Sigmoid colon (tissue), 7 donors: Measurements from ENCODE around the gene EVA1C. TPM values are rescaled to one million over a fixed set of nuclear protein-coding genes. Genes with fewer than 3 reads are reported as not detected.
"Not testable (repeated sequence)": the region's sequence is repeated elsewhere in the genome, so short reads cannot be mapped to it uniquely, and the experiment has no call there.

Source experiments
- DNase-seq: peaks from one replicate; pipeline ENCODE4 v3.0.0-alpha.2; 2019
- H3K27ac ChIP-seq, 4 donors: fragments of 200-600 bp; sonication (generic); one replicate each; pipeline ENCODE4 v1.5.1; 2016 to 2019; ENCODE audit warnings: mild to moderate bottlenecking in 1 of 4
- H3K27me3 ChIP-seq, 3 donors: fragments of 200-600 bp; sonication (generic); one replicate each; pipeline ENCODE4 v1.5.1; 2019; ENCODE audit warnings: mild to moderate bottlenecking in 1 of 3
- H3K36me3 ChIP-seq, 4 donors: fragments of 200-600 bp; sonication (generic); one replicate each; pipeline ENCODE4 v1.5.1; 2016 to 2019
- H3K4me1 ChIP-seq, 4 donors: fragments of 200-600 bp; sonication (generic); one replicate each; pipeline ENCODE4 v1.5.1; 2017 to 2019
- H3K4me3 ChIP-seq, 4 donors: fragments of 200-600 bp; sonication (generic); one replicate each; pipeline ENCODE4 v1.5.1; 2017 to 2019; ENCODE audit warnings: mild to moderate bottlenecking in 2 of 4, moderate library complexity in 1 of 4
- H3K9me3 ChIP-seq, 4 donors: fragments of 200-600 bp in 3 of 4; sonication (generic) in 3 of 4; one replicate each; pipeline versions ENCODE4 v1.5.1 to v1.6.1; 2013 to 2019
- CTCF ChIP-seq, 4 experiments: fragments of 450-650 bp in 3 of 4; fragments of 200-600 bp in 1 of 4; IDR thresholded peaks; one replicate each; pipeline ENCODE4 v1.5.1; 2016 to 2019; ENCODE audit warnings: antibody characterized with exemption in 4 of 4, mild to moderate bottlenecking in 3 of 4, moderate library complexity in 2 of 4
- EP300 ChIP-seq, 4 donors: sonication (generic); formaldehyde crosslinking; IDR thresholded peaks; one replicate each; pipeline ENCODE4 v1.6.1; 2017; ENCODE audit warnings: antibody characterized with exemption in 4 of 4
- POLR2A ChIP-seq, 2 donors: fragments of 450-650 bp; IDR thresholded peaks; one replicate each; pipeline ENCODE4 v1.6.1; 2016; ENCODE audit warnings: antibody characterized with exemption in 2 of 2, mild to moderate bottlenecking in 2 of 2, moderate library complexity in 2 of 2
- POLR2AphosphoS5 ChIP-seq, 4 donors: sonication (generic); formaldehyde crosslinking; IDR thresholded peaks; one replicate each; pipeline ENCODE4 v1.6.1; 2017; ENCODE audit warnings: antibody characterized with exemption in 4 of 4
- WGBS, 2 donors: extraction: QIAGEN DNeasy Blood & Tissue Kit; methylation state at CpG; one replicate each; pipeline ENCODE4 v1.1.7; 2013; 5-methylcytosine and 5-hydroxymethylcytosine counted together
- intact Hi-C: fragments of 100-400 bp; cut with DNase I; formaldehyde crosslinking; loops from one replicate; pipeline ENCODE4 v1.15.1; 2023
- polyA plus RNA-seq, 3 donors: library from polyadenylated mRNA; stranded (reverse); fragments of 200-250 nt; gene quantifications; one replicate each; pipeline ENCODE4 v1.2.3, GENCODE V29; 2013
- total RNA-seq, 4 donors: library from RNA; depleted of rRNA; stranded (reverse); fragments of >200 nt; gene quantifications; one replicate each; pipeline ENCODE4 v1.1.0, GENCODE V29; 2016
- donor health status: healthy with polysubstance abuse.
- donor health status: Bipolar disorder and iron deficiency.
- donor health status: healthy.

The EVA1C gene
- total and polyA plus RNA-seq, 7 donors, result 3.5 to 53.8 (median 32.1) TPM

- peaks cover 0 to 62% (median 19%) of the 10 kb centered on the region in 4 donors for H3K36me3 ChIP-seq
- no peak overlapping the region for H3K27ac ChIP-seq
- no peak overlapping the region for H3K4me3 ChIP-seq
- no peak for TF ChIP-seq EP300 (IDR thresholded peaks at IDR 0.05)
- TF ChIP-seq POLR2A (IDR thresholded peaks at IDR 0.05), result no peak
- TF ChIP-seq CTCF (IDR thresholded peaks at IDR 0.05), result no peak
- no peak for TF ChIP-seq POLR2AphosphoS5 (IDR thresholded peaks at IDR 0.05)
- intact Hi-C loops, result no loop called here
- DNase-seq, result peak; percentile 50
- no peaks in the 10 kb centered on the region for H3K9me3 ChIP-seq
- 96% methylated on average over 9 of the region's 9 CpGs for WGBS, 2 donors
- H3K4me1 ChIP-seq, result no peaks in the 10 kb centered on the region
- no peaks in the 10 kb centered on the region for H3K27me3 ChIP-seq
Observed at GRCh38 chr21:32508558-32508957, 96.1 kb downstream of the EVA1C start.

DNA sequence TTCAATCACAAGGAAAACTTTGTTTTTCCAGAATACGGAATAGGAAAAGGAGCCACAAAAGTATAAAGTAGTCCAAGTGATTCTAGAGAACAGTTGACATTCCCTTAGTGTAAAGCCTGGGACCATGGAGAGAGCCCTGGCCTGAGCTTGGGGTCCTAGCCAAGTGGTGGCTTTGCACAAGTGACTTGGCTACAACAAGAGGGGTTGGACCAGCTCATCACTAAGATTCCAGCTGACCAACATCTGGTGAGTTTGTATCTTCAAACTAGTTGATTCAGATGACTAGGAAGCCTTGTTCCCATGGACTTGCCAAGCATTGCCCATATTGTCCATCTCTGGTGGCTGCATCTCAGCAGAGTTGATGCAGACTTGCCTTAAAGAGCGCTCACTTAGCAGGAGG lies 96.5 kb downstream of the EVA1C start:
- H3K4me1 ChIP-seq, H3K4me3 ChIP-seq, H3K27ac ChIP-seq, H3K27me3 ChIP-seq, H3K9me3 ChIP-seq, intact Hi-C loops: not testable (repeated sequence)
- peak; percentile 24 for DNase-seq
- peaks cover 0 to 58% (median 16%) of the 10 kb centered on the region in 4 donors for H3K36me3 ChIP-seq
- 95 to 97% methylated on average over 2 of the region's 2 CpGs for WGBS, 2 donors

DNA sequence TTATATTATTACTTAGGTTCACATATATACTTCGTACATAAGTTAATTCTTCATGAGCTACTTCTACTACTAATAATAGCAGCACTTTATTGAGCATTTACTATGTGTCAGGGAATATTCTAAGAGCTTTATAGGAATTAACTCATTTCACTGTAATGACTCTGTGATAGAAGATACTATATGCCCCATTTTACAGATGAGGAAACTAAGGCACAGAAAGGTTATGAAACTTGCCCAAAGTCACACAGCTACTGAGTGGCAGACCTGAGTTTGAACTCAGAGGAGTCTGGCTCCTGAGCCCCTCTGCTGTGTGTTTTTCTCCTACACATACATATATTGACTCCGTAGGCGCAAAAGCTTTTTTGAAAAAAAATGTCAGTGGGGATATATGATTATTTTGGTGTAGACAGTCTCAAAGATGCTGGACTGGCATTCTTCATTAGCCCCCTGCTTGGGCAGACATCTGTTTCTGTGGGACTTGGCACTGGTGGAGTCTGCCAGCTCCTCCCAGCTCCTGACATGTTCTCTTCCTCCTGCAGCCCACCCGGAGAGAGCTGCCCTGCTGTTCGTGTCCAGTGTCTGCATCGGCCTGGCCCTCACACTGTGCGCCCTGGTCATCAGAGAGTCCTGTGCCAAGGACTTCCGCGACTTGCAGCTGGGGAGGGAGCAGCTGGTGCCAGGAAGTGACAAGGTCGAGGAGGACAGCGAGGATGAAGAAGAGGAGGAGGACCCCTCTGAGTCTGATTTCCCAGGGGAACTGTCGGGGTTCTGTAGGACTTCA lies 102.0 kb downstream of the EVA1C start:
- TF ChIP-seq CTCF (IDR thresholded peaks at IDR 0.05), result no peak
- TF ChIP-seq POLR2A (IDR thresholded peaks at IDR 0.05), result no peak
- TF ChIP-seq POLR2AphosphoS5 (IDR thresholded peaks at IDR 0.05), result no peak
- TF ChIP-seq EP300 (IDR thresholded peaks at IDR 0.05), result no peak
- H3K36me3 ChIP-seq, result peaks cover 0 to 19% (median 6%) of the 10 kb centered on the region in 4 donors
- intact Hi-C loops, result loop anchor here (10.0 kb wide), 2 partner anchors 60 to 100 kb away; partner anchors contain the start of gene EVA1C

DNA sequence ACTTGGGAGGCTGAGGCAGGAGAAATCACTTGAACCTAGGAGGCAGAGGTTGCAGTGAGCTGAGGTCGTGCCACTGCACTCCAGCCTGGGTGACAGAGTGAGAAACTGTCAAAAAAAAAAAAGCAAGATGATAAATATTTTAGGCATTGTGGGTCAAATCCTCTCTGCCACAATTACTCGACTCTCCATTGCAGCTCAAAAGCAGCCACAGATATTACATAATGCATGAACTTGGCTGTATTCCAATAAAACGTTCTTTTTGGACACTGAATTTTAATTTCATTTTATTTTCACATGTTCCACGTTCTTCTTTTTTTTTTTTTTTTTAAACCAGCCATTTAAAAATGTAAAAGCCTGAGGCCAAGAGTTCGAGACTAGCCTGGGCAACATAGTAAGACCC lies 103.4 kb downstream of the EVA1C start:
- peaks cover 0 to 9% (median 0%) of the 10 kb centered on the region in 4 donors for H3K4me1 ChIP-seq
- H3K27me3 ChIP-seq, result no peaks in the 10 kb centered on the region
- H3K27ac ChIP-seq, result peak overlapping the region in 1 of 4 donors; percentile 32
- DNase-seq, result no peak
- H3K36me3 ChIP-seq, result peaks cover 0 to 15% (median 6%) of the 10 kb centered on the region in 4 donors
- H3K9me3 ChIP-seq, result no peaks in the 10 kb centered on the region
- intact Hi-C loops, result loop anchor here (10.0 kb wide), 2 partner anchors 61 to 101 kb away; partner anchors contain the start of gene EVA1C
- TF ChIP-seq EP300 (IDR thresholded peaks at IDR 0.05), result no peak
- no peak overlapping the region for H3K4me3 ChIP-seq
- 41 to 43% methylated on average over 5 of the region's 5 CpGs for WGBS, 2 donors

More for the DNA sequence above, 102.0 kb downstream of the EVA1C start:
- peaks cover 0 to 9% (median 0%) of the 10 kb centered on the region in 4 donors for H3K4me1 ChIP-seq
- WGBS, 2 donors, result 82 to 87% methylated on average over 12 of the region's 12 CpGs
- no peaks in the 10 kb centered on the region for H3K9me3 ChIP-seq
- H3K27ac ChIP-seq, result no peak overlapping the region
- no peaks in the 10 kb centered on the region for H3K27me3 ChIP-seq
- no peak overlapping the region for H3K4me3 ChIP-seq
- DNase-seq, result peak; percentile 54

DNA sequence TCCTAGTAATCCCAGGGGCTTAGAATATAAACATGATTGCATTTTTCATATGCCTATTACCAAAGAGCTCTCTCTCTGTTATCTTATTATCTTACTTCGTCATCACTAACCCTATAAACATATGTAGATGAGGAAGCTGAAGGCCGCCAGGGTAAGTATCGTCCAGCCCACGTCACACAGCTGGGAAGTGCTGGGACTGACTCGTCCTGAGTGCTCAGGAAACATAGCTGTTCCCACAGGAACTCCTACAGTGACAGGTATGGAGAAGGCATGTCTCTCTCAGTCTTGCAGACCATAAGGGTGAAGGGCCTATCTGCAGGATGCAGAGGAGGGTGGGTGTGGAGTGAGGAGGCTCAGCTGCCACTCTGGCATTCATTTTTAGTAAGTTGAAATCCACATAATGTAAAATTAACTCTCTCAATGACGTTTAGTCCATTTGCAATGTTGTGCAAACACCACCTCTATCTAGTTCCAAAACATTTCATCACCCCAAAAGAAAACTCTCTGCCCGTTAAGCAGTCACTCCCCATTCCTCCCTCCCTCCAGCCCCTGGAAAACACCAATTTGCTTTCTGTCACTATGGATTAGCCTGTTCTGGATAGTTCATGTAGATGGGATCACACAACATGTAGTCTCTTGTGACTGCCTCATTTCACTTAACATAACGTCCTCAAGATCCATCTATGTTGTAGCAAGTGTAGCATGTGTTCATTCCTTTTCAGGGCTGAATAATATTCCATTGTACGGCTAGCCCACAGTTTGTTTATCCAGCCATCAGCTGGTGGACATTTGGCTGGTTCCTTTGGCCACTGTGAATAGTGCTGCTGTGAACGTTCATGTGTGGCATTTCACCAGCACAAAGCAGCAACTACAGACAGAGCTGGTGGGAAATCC lies 104.5 kb downstream of the EVA1C start:
- peak overlapping the region in 1 of 4 donors; percentile 65 for H3K27ac ChIP-seq
- 59 to 64% methylated on average over 10 of the region's 10 CpGs for WGBS, 2 donors
- H3K36me3 ChIP-seq, result peaks cover 0 to 13% (median 6%) of the 10 kb centered on the region in 4 donors
- intact Hi-C loops, result loop anchor here (10.0 kb wide), 2 partner anchors 62 to 102 kb away; partner anchors contain the start of gene EVA1C
- peaks cover 0 to 17% (median 3%) of the 10 kb centered on the region in 4 donors for H3K4me1 ChIP-seq
- H3K4me3 ChIP-seq, result no peak overlapping the region
- no peaks in the 10 kb centered on the region for H3K27me3 ChIP-seq
- H3K9me3 ChIP-seq, result no peaks in the 10 kb centered on the region
- DNase-seq, result peak; percentile 67
- TF ChIP-seq EP300 (IDR thresholded peaks at IDR 0.05), result no peak
- TF ChIP-seq CTCF (IDR thresholded peaks at IDR 0.05), result no peak
- no peak for TF ChIP-seq POLR2A (IDR thresholded peaks at IDR 0.05)
- TF ChIP-seq POLR2AphosphoS5 (IDR thresholded peaks at IDR 0.05), result no peak
